ENCODE results near the gene SOS1.

DNA sequence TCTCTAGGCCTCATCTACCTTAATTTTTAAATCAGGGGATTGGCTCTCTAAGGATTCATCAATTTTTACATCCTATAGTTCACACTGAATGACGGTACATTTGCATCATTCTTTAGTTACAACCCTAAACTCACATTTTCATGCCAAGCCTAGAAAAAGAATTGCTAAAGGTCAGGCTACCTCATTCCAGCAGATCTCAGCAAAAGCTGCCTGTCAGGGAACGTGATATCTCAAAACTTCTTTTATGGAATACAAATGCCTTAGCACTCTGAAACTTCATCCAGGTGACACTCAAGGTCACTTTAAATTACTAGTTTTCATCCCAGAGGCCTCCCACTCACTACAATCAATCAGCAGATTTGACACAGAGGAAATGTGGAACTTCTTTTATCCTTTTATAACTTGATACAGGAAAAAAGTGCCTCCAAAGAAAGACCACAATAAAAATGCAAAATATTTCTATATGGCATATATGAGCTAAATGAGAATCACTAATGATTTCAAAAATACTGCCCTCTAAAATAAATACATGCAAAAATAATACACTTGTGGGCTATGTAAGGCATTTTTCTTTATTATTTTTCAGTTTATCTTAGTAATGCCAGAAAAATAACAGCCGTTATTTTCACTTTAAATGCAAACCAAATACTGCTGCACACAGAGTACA lies 139.7 kb downstream of the SOS1 start:
- TF ChIP-seq POLR2A (IDR thresholded peaks at IDR 0.05; ENCODE audit: low read length) (no peak), GATA1 (IDR thresholded peaks at IDR 0.05; ENCODE audit: low read depth, low read length) (no peak)
